HG02884 (cell line): Measurements from ENCODE around the gene CABLES2.

Experiments
- ATAC-seq: cut with Tn5 transposase; IDR thresholded peaks from one replicate; pipeline ENCODE4 v1.9.1; 2021; ENCODE audit warnings: mild to moderate bottlenecking, moderate library complexity; ENCODE audit not compliant: unreplicated experiment

Gene CABLES2

DNA sequence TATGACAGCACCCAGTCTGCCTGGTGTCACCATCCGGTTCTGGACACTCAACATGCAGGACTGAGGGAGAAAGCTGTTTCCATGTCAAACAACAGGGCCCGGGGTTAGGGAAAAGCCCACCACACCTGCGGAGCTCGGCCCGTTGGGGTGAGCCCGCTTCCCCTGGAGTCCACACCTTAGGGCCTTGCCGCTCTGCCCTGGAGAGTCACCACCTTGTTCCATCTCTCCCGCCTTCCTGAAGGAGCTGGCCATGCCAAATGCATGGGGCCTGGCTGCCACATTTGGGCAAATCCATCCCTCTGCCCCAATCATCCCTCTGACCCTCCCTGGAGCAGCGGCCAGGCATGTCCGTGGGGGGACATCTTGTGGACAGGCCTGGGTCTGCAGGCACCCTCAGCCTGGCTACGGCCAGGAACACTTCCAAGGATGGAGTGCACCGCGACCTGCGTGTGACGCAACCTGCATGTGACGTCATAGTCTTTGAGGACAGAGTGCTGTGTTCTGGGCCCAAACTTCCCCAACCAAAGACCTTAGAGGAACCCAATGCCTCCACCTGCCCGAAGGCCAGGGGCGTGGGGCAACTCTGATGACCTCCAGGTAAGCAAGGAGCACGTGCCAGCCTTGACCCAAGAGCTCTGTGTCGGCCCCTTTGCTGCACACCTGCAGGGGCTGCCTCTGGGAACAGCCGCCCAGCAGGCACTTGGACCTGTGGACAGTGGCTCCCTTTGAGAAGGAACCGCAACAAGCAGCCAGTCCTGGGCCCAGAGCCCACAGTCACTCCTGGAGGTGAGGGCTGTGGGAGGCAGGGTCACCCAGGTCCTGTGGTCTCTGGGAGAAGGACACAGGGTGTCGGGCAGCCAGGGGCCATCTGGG is 1.7 kb downstream of the CABLES2 start:
- no peak for ATAC-seq

DNA sequence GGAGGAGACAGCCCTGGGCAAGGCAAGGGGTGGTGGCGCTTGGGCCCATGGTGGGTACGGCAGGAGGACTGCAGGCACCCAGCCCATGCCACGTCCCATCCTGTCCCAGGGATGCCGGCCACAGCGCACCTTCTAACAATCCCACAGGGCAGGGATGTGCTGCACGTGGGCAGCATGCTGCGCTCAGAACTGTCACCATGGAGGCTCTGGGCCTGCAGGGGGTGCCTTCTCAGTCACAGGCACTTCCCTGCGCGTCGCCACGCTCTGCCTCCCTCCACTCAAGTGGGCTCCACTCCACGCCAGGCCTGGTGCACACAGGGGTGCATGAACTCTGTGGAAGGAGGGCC is 2.4 kb downstream of the CABLES2 start:
- ATAC-seq: no peak

- no peak for ATAC-seq
Measured at GRCh38 chr20:62404112-62404665, 2.9 kb downstream of the CABLES2 start.

DNA sequence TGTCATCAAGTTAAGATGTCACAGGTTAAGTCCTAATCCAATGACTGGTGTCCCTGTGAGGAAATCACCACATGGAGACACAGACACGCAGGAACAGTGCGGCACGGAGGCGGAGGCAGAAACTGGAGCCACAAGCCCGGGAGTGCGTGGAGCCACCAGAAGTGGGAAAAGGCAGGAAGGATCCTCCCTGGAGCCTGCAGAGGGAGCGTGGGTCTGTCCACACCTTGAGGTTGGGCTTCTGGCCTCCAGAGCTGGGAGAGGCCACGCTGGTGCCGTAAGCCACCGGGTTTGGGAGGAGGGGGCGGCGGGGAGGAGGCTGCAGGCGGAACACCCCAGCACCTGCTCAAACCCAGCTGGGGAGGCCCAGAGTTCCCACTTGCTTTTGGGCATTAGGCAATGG is 3.8 kb downstream of the CABLES2 start:
- no peak for ATAC-seq

DNA sequence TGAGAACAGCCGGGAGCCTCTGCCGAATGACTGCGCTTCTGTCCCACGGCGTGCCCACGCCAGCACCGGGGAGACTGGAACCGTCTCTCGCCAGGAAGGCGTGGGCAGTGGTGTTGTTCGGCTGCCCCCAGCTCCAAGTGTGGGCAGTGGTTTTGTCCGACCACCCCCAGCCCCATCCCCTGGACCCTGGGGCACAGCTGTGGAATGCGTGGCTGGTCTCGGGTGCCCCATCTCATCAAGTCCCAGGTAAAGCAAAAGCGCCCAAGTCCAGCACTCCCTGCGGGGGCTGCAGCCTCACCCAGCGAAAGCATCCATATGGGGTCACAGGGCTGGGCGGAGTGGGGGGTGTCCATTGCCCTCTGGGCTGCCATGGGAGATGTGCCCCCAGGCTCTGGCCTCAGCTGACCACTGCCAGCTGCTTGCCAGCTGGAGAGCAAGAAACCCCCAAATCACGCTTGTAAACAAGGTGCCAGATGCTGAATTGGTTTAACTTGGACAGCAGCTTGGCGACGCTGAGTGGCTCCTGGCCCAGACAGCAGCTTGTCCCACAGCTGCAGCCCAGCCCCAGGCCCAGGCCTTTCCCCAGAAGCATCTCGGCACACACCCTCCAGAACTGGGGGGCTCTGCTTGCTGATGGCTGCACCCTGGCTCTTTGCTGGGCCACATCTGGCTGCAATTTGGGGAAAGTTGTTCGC is 4.5 kb downstream of the CABLES2 start:
- ATAC-seq: no peak

GRCh38 chr20:62401331-62401779 is 5.7 kb downstream of the CABLES2 start:
- ATAC-seq: no peak

DNA sequence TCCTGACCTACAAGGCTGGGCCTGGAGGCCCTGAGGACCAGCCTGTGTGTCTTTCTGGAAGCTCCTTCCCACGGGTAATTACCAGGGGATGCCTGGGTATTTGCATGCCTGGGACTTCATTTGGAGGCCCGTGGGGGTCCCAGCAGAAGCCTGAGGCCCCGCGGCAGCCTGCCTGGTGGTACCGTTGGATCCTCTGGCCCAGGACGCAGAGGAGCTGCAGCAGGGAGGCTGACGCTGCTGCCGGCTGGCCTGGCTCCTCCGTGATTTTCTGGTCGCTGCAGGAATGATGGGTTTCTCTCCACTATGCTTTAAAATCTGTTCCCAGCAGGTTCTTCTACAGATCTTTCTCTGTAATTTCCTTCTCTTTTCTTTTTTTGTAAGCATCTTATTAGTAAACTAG is 6.5 kb downstream of the CABLES2 start:
- no peak for ATAC-seq

- no peak for ATAC-seq
Measured at GRCh38 chr20:62400021-62400420, 7.1 kb downstream of the CABLES2 start.

- no peak for ATAC-seq
Measured at GRCh38 chr20:62398120-62398821, 8.8 kb downstream of the CABLES2 start.

DNA sequence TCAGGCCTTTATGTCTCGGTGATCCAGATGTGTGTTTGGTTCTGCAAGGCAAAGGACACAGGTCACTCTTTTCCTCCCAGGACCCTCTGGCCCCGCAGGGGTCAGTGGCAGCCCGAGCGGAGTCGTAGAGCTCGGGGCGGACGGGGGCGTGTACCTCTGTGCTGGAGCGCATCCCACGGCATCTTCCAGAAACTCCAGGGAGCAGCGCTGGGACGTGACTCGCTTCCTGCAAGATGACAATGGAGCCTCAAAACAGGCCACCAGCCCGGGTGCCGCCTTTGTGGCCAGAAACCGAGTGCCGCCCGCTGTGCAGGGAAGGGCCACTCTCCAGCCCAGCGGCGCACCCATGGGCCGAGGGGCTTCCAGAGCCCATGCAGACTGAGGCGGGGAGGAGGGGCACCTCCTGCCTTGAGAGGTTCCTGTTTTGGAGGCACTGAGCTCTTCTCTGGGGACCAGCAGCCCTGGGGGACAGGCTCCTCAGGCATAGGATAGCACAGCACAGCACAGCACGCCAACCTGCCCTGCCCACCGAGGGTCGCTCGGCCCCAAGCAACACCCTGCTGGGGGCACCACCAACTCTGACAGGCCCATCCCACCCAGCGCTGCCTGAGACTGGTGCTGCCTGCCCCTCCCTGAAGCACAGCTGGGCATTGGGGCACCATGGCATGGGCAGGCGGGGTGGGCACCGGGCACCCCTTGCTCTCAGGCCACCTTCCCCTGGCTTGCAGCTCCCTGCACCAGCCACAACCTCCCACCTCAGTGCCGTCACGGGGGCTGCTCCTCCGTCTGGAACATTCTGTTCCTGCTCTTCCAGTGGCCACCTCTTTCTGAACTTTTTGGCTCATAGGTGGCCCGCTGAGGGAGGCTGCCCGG is 10.5 kb downstream of the CABLES2 start:
- ATAC-seq: no peak

DNA sequence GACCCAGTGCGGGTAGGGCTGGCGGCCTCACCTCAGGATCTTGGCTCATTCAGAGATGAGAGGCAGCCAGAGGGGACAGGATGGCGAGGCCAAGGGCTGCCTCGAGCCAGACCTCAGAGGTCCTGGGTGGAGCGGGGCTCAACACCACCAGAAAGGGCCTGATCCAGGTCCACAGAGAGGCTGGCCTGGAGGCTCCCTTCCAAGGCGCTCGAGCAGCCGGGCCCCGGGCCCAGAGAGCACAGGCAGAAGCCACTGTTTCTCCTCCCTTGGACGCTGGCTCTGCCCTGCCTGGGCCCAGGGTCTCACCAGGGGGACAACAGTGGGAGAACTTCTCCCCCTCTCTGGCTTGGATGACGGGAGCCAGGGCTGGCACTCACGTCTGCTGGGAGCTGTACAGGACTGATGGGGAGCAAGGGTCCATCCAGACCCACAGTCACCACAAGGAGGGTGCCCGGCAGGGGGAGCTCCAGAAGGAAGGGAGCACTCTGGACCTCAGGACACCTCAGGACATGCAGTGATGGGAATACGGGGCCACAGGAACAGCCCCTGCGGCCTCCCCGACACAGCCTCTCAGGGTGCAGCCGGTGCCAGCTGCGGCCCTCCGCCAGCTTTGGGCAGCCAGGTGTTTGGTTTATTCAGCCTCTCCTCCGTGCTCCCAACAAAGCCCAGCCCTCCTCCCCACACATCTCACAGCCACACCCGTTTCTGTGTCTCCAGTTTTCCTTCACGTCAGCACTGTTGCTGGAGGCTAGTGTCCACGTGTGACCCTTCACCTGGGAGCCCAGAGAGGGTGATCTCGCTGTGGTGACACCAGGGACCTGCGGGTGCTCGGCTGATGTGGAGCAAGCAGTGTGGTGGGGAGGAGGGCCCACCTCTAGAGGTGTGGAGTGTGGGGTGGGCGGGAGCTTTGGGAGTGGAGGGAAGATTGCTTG is 11.5 kb downstream of the CABLES2 start:
- ATAC-seq: no peak

- ATAC-seq: no peak
Measured at GRCh38 chr20:62394248-62395245, 12.5 kb downstream of the CABLES2 start.

GRCh38 chr20:62393830-62394229 is 13.3 kb downstream of the CABLES2 start:
- no peak for ATAC-seq

GRCh38 chr20:62393335-62393665 is 13.8 kb downstream of the CABLES2 start:
- ATAC-seq: no peak

- no peak for ATAC-seq
Measured at GRCh38 chr20:62392621-62393334, 14.3 kb downstream of the CABLES2 start.

- no peak for ATAC-seq
Measured at GRCh38 chr20:62392077-62392418, 15.0 kb downstream of the CABLES2 start.

- ATAC-seq: no peak
Measured at GRCh38 chr20:62391165-62392076, 15.7 kb downstream of the CABLES2 start.
